Bronchial epithelial cell (primary cell): ENCODE measurements around the gene PKD2L1. TPM values are rescaled to one million over a fixed set of nuclear protein-coding genes. Genes with fewer than 3 reads are reported as not detected.

Source experiments
- DNase-seq: peaks from one replicate; pipeline ENCODE4 v3.0.0-alpha.2; 2010; ENCODE audit warnings: low read depth
- FAIRE-seq: peaks from 2 replicates; lab custom pipeline; 2011; peaks lifted over from hg19 to GRCh38; lab: Jason Lieb, UNC
- H3K27me3 ChIP-seq: 2 replicates; pipeline ENCODE4 v1.5.1; 2011; ENCODE audit warnings: low read length; ENCODE audit not compliant: control insufficient read depth, insufficient read depth
- H3K36me3 ChIP-seq: 2 replicates; pipeline ENCODE4 v1.5.1; 2011; ENCODE audit warnings: low read length; ENCODE audit not compliant: control insufficient read depth, insufficient read depth
- H3K4me3 ChIP-seq: 2 replicates; pipeline ENCODE4 v1.5.1; 2011; ENCODE audit warnings: mild to moderate bottlenecking, low read depth, low read length, control low read depth
- CTCF ChIP-seq: IDR thresholded peaks from 2 replicates; pipeline ENCODE4 v1.5.1; 2011; ENCODE audit warnings: mild to moderate bottlenecking, moderate library complexity, low read length, control low read depth, inconsistent platforms; ENCODE audit not compliant: insufficient read depth, severe bottlenecking
- total RNA-seq: library from RNA; depleted of rRNA; stranded (reverse); fragments of >200 nt; gene quantifications from 2 replicates; pipeline ENCODE4 v1.2.1, GENCODE V29; 2014

PKD2L1 gene
- total RNA-seq, 1 donor from 2014 or later, result not detected

- no peak overlapping the region for H3K4me3 ChIP-seq
- H3K27me3 ChIP-seq, result no peaks in the 10 kb centered on the region
- FAIRE-seq, result no peak
- no peak for TF ChIP-seq CTCF
- H3K36me3 ChIP-seq, result peaks cover 43% of the 10 kb centered on the region
- no peak for DNase-seq
Measured at GRCh38 chr10:100349672-100350071, 19.6 kb upstream of the PKD2L1 start.

GRCh38 chr10:100349087-100349486, 19.1 kb upstream of the PKD2L1 start:
- no peak for TF ChIP-seq CTCF
- FAIRE-seq (no peak), DNase-seq (no peak)
- peak overlapping the region; percentile 78 for H3K4me3 ChIP-seq
- H3K36me3 ChIP-seq, result peaks cover 39% of the 10 kb centered on the region
- H3K27me3 ChIP-seq, result no peaks in the 10 kb centered on the region

- TF ChIP-seq CTCF, result no peak
- FAIRE-seq, result no peak
- H3K4me3 ChIP-seq, result peak overlapping the region; percentile 78
- peaks cover 33% of the 10 kb centered on the region for H3K36me3 ChIP-seq
- DNase-seq, result peak; percentile 30
- H3K27me3 ChIP-seq, result no peaks in the 10 kb centered on the region
Measured at GRCh38 chr10:100348389-100348927, 18.4 kb upstream of the PKD2L1 start.

GRCh38 chr10:100347568-100348195, 17.7 kb upstream of the PKD2L1 start:
- FAIRE-seq (no peak), DNase-seq (no peak)
- H3K4me3 ChIP-seq, result peak overlapping the region; percentile 78
- no peaks in the 10 kb centered on the region for H3K27me3 ChIP-seq
- TF ChIP-seq CTCF, result no peak
- peaks cover 32% of the 10 kb centered on the region for H3K36me3 ChIP-seq

- no peaks in the 10 kb centered on the region for H3K27me3 ChIP-seq
- DNase-seq (peak; percentile 91), FAIRE-seq (no peak)
- H3K4me3 ChIP-seq, result peak within 1 kb of the TSS; percentile 78
- peaks cover 26% of the 10 kb centered on the region for H3K36me3 ChIP-seq
- TF ChIP-seq CTCF, result no peak
Measured at GRCh38 chr10:100346765-100347567, 16.9 kb upstream of the PKD2L1 start, which contains the start of gene SCD. Gene SCD, plus strand, starts transcription at chr10:100347233. Its CDS starts 272 bp downstream, at chr10:100347505.
